Stimulated activated CD8-positive, alpha-beta memory T cell treated with anti-CD3 and anti-CD28 coated beads, Interleukin-12 subunit alpha, Interleukin-12 subunit beta, amount 100 ng/mL, for 24 hours (primary cell): ENCODE results near the gene CHL1.
"Not testable (repeated sequence)": the region's sequence is repeated elsewhere in the genome, so short reads cannot be mapped to it uniquely, and the experiment has no call there.

Experiments used
- DNase-seq: peaks from one replicate; pipeline ENCODE4 v3.0.0-alpha.2; 2020; ENCODE audit errors: extremely low read depth

Gene CHL1

DNA sequence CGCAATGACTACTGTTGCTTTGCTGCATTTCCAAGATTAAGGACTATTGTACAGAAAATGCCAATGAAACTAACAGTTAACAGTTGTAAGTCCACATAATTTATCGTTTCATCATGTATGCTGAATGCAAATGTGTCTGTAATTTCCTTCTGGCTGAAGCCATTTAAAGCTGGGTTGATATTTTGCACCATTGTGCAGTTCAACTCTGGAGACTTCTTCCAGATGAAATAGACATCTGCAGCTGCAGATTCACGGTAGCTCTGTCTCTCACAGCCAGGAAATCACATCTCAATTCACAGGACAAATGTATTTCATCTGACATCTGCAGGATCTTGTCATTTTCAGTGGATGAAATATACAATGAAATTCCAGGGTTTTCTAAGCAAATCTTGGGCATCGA is 145.4 kb downstream of the CHL1 start:
- DNase-seq: no peak

DNA sequence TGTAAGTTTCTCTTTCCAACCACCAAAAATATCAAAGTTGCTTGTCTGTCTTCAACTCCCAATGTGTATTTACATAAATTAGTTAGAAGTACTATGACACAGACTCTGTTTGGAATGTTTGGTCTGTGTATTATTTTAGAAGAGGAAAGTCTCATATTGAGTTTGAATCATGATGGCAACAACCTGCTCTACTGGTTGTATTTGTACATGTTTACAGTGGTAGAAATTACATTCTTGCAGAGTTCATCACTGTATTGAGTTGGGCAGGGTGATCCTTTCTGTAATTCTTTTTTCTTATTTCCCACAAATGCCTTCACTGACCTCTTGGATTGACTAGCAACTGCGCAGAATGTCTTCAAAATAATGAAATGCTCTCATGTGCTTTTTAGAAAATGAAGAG is 149.6 kb downstream of the CHL1 start:
- no peak for DNase-seq

DNA sequence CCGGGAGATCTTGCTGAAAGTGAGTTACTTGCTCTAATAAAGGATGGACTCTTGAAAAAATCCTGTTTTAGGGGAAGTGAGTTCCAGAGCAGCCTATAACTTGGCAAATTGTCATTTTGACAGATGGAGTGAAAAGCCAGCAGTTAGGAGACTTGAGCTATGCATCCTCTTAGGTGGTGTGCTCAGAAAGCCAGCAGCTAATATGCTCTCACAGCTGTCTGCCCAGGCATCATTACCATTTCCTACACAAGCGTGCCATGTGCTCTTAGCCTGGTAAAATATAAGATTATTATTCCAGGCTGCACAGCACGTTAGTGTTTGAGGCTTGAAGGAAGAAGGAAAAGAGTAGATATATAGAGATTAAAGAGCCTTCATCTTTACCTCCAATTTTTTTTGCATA is 151.0 kb downstream of the CHL1 start:
- DNase-seq: no peak

DNA sequence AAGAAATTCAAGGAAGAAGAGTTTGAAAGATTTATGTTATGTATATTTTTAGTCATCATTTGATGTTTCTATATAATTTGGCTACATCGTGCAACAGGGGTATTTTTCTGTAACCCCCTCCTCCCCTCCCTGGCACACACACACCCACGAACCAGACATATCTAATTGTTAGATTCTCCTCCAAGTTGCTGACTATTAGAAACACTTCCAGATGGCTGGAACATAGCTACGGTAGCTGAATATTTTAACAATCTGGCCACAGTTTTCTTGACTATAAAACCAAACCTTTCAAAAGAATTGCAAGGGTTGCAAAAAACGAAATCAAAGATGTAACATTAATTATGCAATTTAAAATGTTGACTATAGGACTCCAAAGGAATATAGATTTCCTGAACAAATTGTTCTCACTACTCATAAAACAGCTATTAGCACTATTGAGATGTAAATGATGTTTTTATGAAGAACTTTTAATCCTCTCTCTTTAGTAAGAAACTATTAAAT is 154.4 kb downstream of the CHL1 start:
- no peak for DNase-seq

DNA sequence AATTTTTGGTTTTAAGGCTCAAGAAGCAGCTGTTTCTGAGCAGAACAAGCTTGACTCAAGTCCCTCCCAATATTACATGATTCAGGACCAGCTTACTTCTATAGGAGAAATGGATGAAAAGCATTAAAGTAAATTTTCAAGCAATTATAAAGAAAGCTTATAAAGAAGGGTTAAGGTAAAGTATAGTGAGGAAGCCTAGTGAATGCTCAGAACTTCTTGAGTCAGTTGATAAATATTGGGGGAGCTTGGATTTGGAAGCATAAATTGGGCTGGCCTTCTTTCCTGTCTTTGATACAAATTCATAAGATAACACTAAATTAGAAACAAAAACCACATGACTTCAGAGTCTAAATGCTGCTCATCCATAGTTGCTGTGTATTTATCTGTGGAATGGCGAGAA is 156.0 kb downstream of the CHL1 start:
- no peak for DNase-seq

DNA sequence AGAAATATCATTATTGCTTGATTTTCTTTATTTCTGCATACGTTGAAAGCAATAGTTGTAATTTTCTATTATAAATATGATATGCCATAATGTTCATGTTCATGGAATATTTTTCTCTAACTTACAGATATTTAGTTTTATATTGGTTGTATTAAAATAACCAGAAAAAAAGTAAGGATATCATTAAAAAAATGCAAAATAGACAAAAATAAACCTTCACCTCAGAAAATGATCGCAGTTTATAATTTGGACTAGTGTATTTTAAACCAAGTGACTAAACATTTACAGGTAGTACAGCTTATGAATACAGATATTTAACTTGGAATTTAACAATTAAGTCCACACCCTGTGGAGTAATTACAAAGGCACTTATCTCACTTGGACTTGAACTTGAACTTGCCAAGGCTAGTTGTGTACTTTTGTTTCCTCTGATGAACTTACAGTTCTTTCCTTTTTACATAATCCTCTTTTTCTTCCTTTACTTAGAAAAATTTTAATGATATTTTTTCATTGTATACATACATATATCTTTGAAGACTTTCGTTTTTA is 156.7 kb downstream of the CHL1 start:
- DNase-seq: no peak

DNA sequence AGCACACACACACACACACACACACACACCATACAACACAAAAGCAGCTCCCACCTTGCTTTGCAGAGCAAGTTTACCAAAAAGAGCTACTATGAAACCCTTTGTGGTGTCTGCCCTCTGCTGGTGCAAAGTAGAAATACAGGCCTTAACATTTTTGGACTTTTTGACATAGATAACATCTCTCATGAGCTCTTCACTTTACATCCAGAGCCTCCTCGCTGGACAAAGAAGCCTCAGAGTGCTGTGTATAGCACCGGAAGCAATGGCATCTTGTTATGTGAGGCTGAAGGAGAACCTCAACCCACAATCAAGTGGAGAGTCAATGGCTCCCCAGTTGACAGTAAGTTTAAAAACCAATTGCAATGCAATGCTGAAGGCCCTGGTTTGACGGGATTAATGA is 157.9 kb downstream of the CHL1 start:
- no peak for DNase-seq

DNA sequence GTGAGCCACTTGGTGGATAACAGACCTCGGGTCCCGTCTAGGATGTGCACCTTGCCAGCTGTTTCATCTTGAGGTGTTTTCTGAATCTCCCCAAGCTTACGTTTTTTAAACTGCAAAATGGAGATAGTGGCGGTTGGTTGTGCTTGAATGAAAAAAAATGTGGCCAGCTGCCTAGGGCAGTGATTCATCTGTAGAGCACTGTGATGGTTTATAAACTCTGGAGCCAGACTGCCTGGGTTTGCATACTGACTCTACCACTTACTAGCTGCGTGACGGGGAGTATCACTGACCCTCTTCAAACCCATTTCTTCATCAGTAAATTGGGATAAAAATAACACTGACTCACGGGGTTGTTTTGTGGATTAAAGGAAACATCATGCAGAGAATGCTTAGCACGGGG is 159.1 kb downstream of the CHL1 start:
- no peak for DNase-seq

DNA sequence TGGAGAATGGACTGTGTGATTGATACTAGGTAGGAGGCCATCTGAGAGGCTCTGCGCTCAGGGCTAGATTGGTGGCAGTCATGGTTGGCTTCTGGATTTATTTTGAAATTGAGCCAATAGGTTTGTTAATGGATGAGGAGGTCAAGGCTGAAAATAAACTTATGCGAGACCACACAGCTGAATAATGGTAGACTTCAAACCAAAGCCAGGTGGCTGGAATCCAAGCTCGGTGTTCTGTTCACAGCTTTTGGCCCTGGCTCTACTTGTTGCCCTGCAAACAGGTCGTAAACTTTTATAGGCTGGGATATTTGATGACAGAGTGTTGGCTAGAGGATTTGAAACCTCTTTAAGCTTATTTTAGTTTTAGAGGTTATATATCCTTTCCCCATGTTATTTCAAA is 160.4 kb downstream of the CHL1 start:
- no peak for DNase-seq

DNA sequence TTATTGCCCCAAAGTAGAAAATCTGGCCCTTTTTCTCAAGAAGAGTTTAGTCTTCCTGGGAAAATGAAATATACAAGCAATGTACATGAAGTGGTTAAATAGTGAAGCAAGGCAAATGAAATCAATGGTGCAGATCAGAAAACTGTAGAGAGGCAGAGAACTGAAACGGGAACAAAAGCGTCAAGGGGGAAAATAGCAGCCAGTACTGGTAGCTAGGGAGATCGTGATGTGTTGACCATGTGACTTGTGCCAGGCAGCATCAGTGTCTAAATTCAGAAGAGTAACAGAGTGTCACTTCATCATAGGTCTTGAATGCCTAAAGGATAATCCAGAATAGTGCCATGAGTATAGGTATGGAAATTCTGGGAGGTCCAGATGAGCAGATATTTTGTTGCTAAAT is 163.1 kb downstream of the CHL1 start:
- DNase-seq: no peak

DNA sequence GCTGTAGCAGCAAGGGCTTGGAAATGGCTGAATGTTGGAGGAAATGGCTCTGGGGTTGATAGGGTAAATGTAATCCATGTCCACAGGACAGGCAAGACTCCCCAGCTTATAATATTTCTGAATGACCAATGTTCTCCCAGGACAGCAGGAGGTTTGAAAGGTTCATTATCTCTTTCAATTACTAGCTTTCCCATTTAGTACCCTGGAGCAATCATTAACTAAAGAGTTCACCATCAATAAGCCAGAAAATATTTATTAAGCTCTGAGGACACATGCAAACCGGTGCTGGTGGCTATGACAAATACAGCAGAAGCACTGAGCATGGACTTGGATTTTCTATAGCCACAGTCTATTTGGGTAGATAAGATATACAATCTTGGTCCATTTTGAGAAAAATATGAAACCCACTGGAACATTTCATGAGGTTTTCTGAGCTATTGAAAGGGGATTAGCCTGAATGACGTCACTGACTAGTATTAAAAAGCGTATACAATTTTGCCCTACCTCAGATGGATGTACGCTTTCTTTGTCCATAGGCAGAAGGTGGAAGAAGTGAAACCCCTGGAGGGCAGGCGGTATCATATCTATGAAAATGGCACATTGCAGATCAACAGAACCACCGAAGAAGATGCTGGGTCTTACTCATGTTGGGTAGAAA is 166.2 kb downstream of the CHL1 start:
- no peak for DNase-seq

DNA sequence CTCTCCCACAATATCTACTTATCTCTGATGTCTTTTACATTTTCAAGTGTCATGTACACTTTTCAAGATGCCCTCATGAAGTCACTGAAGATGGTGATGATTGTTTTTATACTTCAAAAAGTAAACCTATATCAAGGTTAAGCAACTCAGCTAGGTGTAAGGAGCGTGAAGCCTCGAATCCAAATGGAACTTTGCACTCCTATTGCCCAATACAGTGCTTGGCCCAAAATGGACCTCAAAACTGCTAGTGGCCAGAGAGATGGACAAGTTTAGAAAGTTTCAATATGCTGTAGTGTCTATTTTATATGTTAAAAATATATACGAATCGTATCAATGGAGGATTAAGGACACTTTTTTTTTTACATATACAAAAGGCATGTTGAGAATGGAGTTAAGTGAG is 167.7 kb downstream of the CHL1 start:
- DNase-seq: no peak

DNA sequence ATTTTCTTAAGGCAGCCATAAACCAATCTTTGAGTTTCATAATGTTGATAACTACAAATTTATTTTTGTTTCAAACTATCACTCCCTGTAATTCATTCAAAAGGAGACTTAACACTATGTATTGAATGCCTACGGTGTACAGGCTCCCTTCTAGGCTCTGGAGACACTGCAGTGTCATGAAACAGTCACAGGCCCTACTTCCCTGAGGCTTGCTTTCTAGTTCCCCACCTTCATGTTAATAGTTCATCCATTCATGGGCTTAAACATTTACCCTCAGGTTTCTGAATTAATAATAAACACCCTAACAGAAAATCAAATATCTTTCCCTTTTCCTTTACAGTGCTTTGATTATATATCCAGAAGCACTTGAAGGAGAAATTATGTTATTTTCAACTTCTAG is 168.7 kb downstream of the CHL1 start:
- no peak for DNase-seq

DNA sequence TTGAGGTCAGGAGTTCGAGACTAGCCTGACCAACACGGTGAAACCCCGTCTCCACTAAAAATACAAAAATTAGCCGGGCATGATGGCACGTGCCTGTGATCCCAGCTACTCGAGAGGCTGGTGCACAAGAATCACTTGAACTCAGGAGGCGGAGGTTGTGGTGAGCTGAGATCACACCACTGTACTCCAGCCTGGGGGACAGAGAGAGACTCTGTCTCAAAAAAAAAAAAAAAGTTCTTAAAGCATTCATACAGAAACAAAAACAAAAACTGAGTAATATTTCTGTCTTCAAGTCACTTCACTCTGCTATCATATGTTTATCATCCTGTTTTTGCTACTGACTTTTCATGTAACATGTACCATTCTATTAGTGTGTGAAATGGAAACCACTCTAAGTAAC is 169.7 kb downstream of the CHL1 start:
- not testable (repeated sequence) for DNase-seq

DNA sequence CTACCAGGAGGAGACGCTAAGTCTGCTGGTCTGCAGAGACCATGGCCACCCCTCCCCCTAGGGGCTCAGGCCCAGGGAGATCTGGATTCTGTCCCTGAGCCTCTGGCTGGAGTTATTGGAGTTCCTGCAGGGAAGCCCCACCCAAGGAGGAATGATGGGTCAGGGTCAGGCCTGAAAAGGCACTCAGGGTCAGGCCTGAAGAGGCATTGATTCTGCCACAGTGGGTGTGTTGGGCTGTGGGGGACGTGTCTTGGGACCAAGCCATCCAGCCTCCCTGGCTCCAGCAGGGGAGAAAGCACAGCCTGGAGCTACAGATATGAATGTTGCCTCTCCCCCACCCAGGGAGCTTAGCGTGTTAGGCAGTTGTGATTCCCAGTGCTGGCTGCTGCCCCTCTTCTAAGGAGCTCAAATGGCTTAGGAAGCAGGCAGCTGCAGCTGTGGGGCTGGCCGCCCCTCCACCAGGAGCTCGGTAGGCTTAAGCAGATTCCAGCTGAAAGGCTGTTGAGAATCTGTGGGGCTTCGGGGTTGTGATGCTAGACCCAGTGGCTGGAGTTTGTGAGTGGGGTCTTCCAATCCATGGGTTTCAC is 176.7 kb downstream of the CHL1 start:
- DNase-seq: no peak

DNA sequence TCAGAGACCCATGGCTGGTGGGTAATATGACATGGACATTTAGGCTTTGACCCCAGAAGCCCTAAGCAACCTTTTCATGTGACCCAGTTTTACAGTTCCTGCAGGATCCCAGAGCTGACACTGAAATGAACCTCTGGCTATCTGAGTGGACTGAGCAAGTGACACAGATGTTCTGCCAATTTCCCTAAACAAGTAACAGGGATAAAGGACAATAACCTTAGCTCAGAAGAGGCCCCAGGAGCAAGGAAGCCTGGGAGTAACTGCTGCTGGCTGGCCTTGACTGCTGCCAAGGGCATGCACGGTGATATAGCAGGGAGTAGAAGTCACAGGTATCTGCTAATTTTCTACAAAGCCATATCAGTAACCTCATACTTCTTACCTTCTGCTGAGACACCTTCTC is 177.9 kb downstream of the CHL1 start:
- DNase-seq: no peak

DNA sequence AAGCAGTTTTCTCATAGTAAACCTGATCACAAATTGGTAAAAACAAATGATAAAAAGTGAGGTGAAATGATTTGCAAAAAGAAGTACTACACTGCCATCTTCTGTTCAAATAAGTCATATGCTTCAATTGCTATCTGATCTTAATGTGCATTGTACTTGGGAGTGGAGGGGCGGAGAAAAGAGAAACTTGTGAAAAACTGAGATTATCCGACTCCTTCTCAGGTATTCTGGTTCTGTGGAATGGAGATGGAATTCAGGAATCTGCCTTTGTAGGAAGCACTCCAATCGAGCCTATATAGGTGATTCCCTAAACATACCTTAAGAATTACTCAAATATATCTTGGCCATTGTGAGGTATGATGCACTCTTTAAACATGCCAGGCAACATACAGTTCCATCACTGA is 180.6 kb downstream of the CHL1 start:
- no peak for DNase-seq

DNA sequence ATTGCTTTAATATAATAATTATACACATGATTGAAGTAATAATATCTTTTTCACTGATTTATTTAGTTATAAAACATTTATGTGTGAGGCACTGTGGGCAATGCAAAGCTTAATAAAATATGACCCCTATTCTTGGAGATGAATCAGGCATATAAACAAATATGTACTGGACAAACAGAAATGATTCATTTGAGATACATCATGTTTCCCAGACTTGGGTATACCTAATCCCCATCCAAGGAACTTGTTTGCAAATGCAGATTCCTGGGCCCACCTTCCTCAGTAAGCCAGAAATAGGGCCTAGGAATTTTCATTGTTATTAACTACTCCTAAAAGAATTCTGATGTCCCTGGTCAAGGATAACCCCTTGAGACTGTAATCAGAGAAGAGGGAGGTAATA is 184.2 kb downstream of the CHL1 start:
- no peak for DNase-seq

DNA sequence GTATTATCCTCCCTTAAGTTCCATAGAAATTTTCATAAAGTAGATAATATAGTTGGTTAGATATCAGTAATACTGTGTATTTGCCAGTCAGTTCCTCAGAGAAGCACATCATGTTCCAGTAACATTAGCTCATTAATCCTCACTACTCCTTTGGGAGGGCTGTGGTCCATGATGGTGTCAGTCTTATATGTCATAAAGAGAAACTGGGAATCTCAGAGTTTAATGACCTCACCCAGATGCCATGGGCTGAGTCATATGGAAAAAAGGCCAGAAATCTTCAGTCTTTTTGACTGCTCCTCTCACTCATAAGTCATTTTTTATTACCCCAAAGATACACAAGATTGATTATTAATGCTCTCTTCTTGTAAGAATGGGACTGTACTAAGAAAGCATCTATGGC is 188.6 kb downstream of the CHL1 start:
- no peak for DNase-seq

DNA sequence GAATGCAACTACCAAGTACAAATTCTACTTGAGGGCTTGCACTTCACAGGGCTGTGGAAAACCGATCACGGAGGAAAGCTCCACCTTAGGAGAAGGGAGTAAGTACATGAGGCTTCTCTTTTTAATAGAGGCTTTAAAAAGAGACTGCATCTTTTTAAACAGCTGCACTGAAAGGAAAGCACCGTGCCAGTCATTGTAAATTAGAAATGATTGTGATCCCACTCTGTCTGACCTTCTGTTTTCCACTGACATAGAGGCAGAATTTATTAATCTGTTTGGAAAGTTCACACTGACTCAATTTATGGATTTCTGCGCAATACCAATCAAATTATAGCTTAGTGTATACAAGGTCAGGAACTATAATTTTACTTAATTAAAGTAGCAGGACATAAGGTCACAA is 198.2 kb downstream of the CHL1 start:
- DNase-seq: no peak

DNA sequence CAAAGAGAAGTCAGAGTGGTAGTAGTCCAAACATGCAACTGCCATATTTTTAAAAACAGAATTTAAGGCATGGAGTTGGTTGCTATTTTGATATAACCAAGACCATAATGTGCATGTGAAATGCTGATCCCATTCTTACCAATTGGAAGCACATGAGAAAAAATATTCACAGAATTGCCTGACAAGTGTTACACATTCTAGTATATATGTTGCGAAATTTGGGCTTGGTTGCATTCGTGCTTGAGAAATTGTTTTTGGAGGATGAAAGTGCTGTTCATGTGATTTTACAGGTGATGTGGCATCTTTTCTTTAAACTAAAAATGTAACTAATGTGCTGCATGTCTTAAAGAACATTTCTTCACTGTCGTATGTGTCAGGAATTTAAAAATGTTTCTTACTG is 199.7 kb downstream of the CHL1 start:
- no peak for DNase-seq

DNA sequence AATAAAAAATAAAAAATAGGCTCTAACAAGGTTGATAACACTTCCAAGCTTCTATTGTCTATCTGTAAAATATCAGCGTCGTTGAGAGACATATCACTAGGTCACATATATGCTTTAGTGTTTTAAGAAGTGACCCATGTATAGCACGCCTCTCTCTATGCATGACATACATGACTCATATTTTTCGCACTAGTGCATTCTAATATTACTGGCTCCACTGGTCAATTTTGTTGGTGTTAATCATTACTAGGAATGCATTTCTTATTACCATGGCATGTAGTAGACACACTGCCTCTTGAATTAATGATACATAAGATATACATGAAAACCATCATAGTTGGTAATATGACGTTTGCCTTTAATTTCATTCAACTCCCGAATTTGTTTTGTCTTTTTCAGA is 203.1 kb downstream of the CHL1 start:
- DNase-seq: no peak

DNA sequence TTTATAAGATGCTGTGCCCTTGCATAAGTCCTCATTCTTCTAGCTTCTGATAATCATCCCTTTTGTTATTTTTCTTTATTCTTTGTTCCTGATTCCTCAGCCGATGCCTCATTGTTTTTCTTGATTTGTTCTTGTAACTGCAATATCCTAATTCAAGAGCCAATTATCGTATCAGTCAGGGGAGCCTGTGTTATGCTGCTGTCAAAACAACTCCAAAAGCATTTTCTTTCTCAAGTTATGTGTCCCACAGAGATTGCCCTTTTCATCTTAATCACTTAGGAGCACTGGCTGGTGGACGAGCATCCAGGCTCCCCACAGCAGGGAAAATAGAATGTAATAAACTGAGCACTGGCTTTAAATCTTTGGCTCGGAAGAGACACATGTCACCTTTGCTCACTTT is 207.3 kb downstream of the CHL1 start:
- no peak for DNase-seq

DNA sequence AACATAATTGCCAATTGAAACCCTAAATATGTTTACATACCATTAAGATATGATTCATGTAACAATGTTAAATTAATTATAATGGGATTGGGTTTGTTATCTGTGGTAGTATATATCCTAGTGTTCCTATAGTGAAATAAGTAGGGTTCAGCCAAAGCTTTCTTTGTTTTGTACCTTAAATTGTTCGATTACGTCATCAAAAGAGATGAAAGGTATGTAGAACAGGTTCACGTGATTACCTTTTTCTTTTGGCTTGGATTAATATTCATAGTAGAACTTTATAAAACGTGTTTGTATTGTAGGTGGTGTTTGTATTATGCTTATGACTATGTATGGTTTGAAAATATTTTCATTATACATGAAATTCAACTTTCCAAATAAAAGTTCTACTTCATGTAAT is 212.4 kb downstream of the CHL1 start:
- no peak for DNase-seq
